Activated naive CD4-positive, alpha-beta T cell treated with anti-CD3 and anti-CD28 coated beads, Interleukin-2, amount 50 U/mL, for 72 hours (primary cell): Measurements from ENCODE around the gene ASIC4. TPM values are rescaled to one million over a fixed set of nuclear protein-coding genes. Genes with fewer than 3 reads are reported as not detected.

Experiments
- ATAC-seq, 2 donors: fragments of 150-1000 bp; cut with Tn5 transposase; 2 replicates each; pipeline ENCODE4 v1.10.0; 2021; ENCODE audit warnings: mild to moderate bottlenecking in 2 of 2, moderate library complexity in 2 of 2
- DNase-seq, 2 donors: peaks; one replicate each; pipeline ENCODE4 v3.0.0; 2021 to 2022; ENCODE audit warnings: low spot score in 2 of 2
- H3K27ac Mint-ChIP-seq, 2 donors: one replicate each; pipeline ENCODE4 v1.8.0; 2022; ENCODE audit warnings: mild to moderate bottlenecking in 2 of 2, mixed read lengths in 2 of 2
- H3K36me3 Mint-ChIP-seq, 2 donors: one replicate each; pipeline ENCODE4 v1.8.0; 2022; ENCODE audit warnings: mixed read lengths in 2 of 2
- H3K9me3 Mint-ChIP-seq, 2 donors: one replicate each; pipeline ENCODE4 v1.8.0; 2022; ENCODE audit warnings: mixed read lengths in 2 of 2
- total RNA-seq, 2 donors: library from RNA; stranded (reverse); gene quantifications; one replicate each; pipeline ENCODE4 v1.2.3, GENCODE V29; 2022

Gene ASIC4
- under 1 TPM; 0.16 to 0.98 TPM for total RNA-seq

- Mint-ChIP-seq H3K27ac (peak within 1 kb of the TSS in 1 of 2 donors; percentile 69), H3K36me3 (no peaks in the 10 kb centered on the region), H3K9me3 (no peaks in the 10 kb centered on the region)
- ATAC-seq (no peak), DNase-seq (no peak)
Observed at GRCh38 chr2:219514196-219514761, at the start of gene ASIC4. Gene ASIC4 (plus strand): TSS chr2:219514482. CDS start chr2:219514725, 243 bp downstream.

DNA sequence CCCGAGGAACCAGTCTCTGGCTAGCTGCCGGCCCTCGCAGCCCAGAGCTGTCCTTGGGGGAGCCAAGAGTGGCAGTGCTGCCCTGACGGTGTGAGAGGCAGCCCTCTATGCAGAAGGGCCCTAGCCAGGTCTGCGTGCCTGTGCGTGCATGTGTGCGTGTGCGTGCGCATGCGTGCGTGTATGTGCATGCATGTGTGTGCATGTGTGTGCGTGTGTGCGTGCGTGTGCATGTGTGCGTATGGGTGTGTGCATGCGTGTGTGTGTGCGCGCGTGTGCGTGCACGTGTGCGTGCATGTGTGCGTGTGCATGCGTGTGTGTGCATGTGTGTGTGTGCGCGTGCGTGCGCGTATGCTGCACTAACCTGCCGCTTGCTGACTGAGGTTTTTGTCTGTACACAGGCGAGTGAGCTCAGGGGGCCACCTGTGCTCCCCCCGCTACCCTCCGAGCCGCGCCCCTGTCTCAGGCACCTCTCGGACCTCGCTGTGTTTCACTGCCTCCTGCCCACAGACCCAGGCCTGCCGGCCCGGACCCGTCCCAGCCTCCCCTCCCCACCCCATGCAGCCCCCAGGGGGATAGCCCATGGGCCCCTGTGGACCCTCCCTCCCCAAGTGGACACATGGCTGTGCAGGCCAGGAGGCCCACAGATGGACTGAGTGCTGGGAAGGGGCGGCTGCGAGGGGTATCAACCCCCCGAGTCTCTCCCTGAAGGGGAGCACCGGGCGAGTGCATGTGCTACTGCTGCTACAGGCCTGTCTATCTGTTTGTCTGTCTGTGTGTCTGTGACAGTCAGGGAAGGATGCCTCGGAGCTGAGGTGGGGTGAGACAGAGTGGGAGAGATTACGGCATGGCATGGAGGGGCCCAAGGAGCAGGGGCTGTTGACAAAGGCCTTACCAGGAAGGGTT is 48.4 kb upstream of the ASIC4 start:
- no peak overlapping the region for H3K27ac Mint-ChIP-seq
- H3K36me3 Mint-ChIP-seq, result no peaks in the 10 kb centered on the region
- no peak for ATAC-seq
- no peaks in the 10 kb centered on the region for H3K9me3 Mint-ChIP-seq
- DNase-seq, result no peak

DNA sequence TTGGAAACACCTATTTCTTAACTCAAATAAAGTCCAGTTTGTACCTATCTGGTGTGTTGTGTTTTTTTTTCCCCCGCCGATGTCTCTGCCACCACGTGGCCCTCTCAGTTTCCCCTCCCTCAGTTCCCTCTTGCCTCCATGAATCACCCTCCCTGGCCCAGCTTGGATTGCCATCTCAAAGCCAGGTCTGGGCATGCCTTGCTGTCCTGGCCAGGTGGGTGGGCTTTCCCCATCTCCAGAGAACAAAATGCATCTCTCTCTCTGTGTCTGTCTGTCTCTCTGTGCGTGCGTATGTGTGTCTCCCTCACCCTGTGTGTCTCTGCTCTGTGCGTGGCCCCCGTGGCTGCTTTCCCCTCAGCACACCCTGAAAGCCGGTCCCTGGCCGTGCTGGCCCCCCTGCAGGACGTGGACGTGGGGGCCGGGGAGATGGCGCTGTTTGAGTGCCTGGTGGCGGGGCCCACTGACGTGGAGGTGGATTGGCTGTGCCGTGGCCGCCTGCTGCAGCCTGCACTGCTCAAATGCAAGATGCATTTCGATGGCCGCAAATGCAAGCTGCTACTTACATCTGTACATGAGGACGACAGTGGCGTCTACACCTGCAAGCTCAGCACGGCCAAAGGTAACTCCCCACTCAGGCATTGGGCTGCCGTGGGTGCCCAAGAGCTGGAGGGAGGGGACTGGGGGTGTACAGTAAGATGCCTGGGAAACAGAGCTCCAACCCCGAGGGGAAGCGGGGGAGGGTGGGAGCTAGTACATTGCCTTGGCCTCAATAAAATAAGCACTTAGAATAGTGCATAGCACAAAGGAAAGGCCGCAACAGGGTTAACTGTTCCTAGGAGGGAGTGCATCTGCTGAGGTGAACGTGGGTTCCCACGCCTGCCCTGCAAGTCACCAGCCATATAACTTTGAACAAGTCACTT is 47.2 kb upstream of the ASIC4 start:
- H3K27ac Mint-ChIP-seq, result no peak overlapping the region
- H3K36me3 Mint-ChIP-seq, result no peaks in the 10 kb centered on the region
- ATAC-seq (no peak), DNase-seq (no peak)
- H3K9me3 Mint-ChIP-seq, result no peaks in the 10 kb centered on the region

- Mint-ChIP-seq H3K36me3 (no peaks in the 10 kb centered on the region), H3K27ac (no peak overlapping the region), H3K9me3 (no peaks in the 10 kb centered on the region)
- DNase-seq, result no peak
- no peak for ATAC-seq
Observed at GRCh38 chr2:219467736-219468075, 46.6 kb upstream of the ASIC4 start.

DNA sequence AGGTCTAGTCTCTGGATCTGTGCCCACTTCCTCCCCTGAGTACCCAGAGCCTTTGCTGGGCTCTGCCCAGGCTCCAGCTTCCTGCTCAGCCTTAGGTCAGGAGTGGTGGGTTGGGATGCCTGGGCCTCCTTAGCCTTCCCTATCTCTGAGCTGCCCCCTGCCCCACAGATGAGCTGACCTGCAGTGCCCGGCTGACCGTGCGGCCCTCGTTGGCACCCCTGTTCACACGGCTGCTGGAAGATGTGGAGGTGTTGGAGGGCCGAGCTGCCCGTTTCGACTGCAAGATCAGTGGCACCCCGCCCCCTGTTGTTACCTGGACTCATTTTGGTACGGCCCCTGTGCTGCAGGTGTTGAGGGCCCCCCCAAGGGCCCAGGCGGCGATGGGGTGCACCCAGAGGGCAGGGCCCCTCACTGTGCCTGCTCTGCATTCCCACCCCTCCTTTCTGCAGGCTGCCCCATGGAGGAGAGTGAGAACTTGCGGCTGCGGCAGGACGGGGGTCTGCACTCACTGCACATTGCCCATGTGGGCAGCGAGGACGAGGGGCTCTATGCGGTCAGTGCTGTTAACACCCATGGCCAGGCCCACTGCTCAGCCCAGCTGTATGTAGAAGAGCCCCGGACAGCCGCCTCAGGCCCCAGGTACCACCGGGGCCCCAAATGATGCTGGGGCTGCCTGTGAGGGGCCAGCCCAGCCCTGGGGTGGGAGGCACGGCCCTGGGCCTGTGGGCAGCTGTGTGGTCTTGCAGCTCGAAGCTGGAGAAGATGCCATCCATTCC is 45.7 kb upstream of the ASIC4 start:
- ATAC-seq (no peak), DNase-seq (no peak)
- no peak overlapping the region for H3K27ac Mint-ChIP-seq
- H3K9me3 Mint-ChIP-seq, result no peaks in the 10 kb centered on the region
- no peaks in the 10 kb centered on the region for H3K36me3 Mint-ChIP-seq

DNA sequence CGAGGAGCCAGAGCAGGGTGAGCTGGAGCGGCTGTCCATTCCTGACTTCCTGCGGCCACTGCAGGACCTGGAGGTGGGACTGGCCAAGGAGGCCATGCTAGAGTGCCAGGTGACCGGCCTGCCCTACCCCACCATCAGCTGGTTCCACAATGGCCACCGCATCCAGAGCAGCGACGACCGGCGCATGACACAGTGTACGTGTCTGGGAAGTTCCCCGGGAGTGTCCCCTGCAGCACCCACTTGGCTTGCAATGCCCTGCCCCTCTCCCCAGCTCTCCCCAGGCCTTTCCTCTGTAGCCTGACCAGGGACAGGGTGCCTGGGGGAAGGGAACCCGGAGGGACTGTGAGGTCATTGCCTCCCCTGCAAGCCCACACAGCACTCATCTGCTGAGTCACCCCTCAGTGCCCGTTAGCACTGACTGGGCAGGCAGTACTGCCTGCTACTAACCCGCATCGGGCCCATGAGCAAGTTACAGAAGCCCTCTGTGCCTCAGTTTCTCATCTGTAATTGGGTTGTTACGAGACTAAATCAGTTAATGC is 45.0 kb upstream of the ASIC4 start:
- no peaks in the 10 kb centered on the region for H3K36me3 Mint-ChIP-seq
- no peak overlapping the region for H3K27ac Mint-ChIP-seq
- no peaks in the 10 kb centered on the region for H3K9me3 Mint-ChIP-seq
- DNase-seq (no peak), ATAC-seq (no peak)

- ATAC-seq (no peak), DNase-seq (no peak)
- no peak overlapping the region for H3K27ac Mint-ChIP-seq
- H3K9me3 Mint-ChIP-seq, result no peaks in the 10 kb centered on the region
- H3K36me3 Mint-ChIP-seq, result no peaks in the 10 kb centered on the region
Observed at GRCh38 chr2:219470429-219470828, 43.9 kb upstream of the ASIC4 start.

DNA sequence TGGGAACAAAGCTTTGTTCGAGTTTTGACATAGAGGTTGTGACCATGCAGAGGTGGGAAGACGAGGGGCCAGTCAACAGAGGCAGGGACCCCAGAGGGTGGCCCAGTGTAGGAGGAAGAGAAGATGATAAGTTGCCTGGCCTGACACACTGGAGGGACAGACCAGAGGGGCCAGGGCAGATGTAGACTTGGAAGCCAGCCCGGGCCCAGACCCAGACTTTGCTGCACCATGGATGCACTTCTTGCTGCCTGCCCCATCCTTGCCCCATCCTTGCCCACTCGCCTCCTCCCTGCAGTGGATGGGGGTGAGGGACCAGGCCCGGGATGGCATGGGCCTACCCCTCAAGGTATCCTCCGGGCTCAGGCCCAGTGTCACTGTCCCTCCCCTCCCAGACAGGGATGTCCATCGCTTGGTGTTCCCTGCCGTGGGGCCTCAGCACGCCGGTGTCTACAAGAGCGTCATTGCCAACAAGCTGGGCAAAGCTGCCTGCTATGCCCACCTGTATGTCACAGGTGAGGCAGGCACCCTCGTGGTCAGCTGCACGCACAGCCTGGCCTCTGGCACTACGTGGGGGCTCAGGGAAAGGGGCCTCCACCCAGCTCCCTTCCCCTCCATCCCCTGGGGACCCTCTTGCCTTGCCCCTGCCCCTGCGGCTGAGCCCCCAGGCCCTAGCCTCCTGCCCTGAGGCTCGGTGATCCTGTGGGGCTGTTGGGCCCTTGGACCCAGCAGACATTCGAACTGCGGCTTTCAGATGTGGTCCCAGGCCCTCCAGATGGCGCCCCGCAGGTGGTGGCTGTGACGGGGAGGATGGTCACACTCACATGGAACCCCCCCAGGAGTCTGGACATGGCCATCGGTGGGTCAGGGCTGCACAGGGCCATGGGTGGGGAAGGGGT is 42.6 kb upstream of the ASIC4 start:
- Mint-ChIP-seq H3K36me3 (no peaks in the 10 kb centered on the region), H3K9me3 (no peaks in the 10 kb centered on the region), H3K27ac (no peak overlapping the region)
- no peak for DNase-seq
- ATAC-seq, result peak in 1 of 2 donors; percentile 12

- ATAC-seq, result no peak
- Mint-ChIP-seq H3K9me3 (no peaks in the 10 kb centered on the region), H3K36me3 (no peaks in the 10 kb centered on the region), H3K27ac (peak overlapping the region in 1 of 2 donors; percentile 44)
- DNase-seq, result no peak
Observed at GRCh38 chr2:219472629-219473187, 41.6 kb upstream of the ASIC4 start.

DNA sequence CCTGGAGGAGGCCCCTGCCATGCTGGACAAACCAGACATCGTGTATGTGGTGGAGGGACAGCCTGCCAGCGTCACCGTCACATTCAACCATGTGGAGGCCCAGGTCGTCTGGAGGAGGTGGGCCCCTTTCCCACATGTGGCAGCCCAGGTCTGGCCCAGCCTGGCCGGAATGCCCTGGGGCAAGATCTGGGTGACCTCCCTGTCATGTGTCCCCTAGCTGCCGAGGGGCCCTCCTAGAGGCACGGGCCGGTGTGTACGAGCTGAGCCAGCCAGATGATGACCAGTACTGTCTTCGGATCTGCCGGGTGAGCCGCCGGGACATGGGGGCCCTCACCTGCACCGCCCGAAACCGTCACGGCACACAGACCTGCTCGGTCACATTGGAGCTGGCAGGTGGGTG is 40.8 kb upstream of the ASIC4 start:
- no peaks in the 10 kb centered on the region for H3K9me3 Mint-ChIP-seq
- ATAC-seq (no peak), DNase-seq (no peak)
- H3K36me3 Mint-ChIP-seq, result no peaks in the 10 kb centered on the region
- no peak overlapping the region for H3K27ac Mint-ChIP-seq

- no peak overlapping the region for H3K27ac Mint-ChIP-seq
- DNase-seq, result no peak
- ATAC-seq, result no peak
- H3K9me3 Mint-ChIP-seq, result no peaks in the 10 kb centered on the region
- H3K36me3 Mint-ChIP-seq, result no peaks in the 10 kb centered on the region
Observed at GRCh38 chr2:219474285-219475060, 39.8 kb upstream of the ASIC4 start.

DNA sequence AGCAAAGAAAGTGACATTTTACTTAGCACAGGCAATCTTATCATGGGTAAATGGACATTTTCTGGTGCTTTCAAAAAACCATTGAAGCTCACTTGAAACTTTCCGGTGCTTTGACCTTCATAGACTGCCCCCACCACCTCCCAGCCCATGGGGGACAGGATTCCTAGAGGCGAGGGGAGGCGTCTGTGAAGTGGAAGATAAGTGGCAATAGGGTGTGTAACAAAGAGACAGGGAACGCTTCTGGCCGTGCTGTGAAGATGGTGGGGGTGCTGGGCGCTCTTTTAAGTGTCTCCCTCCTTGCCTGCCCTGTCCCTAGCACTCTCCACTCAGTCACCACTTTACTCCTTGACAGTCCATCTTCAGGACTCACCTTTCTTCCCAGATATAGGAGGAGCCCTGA is 39.0 kb upstream of the ASIC4 start:
- Mint-ChIP-seq H3K9me3 (no peaks in the 10 kb centered on the region), H3K36me3 (no peaks in the 10 kb centered on the region), H3K27ac (no peak overlapping the region)
- ATAC-seq (no peak), DNase-seq (no peak)

DNA sequence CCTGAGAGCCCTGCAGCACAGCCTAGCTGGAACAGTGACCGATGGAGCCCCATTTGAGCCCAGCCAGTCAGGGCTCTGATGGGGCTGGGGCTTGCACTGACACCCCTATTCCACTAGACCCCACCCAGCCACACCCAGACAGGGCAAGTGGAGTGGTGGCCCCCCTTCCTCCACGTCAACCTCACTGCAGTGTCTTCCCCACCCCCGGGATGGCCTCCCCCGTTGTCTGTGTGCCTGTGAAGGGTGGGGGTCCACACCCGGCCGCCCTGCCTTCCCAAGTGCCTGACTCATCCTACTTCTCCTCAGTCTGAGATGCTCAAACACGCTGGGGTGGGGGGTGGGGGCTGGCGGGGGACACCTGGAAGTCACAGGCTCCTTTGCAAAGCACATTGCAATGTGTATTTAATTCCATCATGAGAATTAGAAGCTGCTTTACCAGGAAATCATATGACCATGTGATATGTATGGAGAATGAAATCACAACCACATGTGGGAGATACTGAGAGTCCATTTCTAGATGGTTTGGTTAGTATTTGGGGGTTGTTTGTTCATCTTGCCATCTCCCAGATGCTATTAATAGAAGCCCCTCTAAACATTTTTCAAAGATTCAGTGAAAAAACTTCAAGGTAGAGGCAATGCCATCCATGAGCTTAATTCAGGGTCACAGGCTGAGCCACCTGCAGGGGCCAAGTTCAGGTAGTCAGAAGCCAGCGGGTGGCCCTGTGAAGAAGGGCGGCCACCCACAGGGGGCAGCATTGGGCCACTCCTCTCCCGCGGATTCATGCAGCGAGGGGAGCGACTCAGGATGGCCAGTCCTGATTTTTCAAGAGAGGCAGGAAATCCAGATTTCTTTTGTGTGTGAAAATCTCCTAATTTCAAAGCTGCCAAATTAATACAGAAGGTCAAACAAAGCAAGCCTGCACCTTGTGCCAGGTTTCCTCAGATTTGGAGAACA is 38.3 kb upstream of the ASIC4 start:
- H3K36me3 Mint-ChIP-seq, result no peaks in the 10 kb centered on the region
- peak; percentile 79 to 81 for ATAC-seq
- DNase-seq, result peak in 1 of 2 donors; percentile 82
- H3K27ac Mint-ChIP-seq, result no peak overlapping the region
- H3K9me3 Mint-ChIP-seq, result no peaks in the 10 kb centered on the region
